Measurements from ENCODE around the gene CSDE1.

DNA sequence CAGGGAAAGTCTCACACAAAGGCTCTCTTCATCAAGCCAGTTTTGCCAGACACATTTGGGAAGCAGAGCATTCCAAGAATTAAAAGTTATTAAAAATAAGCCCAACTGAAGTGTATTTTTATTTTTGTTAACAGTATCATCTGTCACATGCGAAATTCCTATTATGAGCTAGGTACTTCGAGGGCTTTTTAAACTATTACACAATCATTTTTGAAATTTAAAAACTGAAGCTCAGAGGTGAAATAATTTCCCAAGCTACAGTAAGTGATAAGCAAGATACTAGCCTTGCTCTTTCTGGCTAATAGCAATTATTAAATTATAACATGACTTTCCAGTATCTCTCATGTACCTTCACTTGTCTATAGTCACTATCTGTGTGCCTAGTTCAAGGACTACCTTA lies 29.2 kb downstream of the CSDE1 start:
- TF ChIP-seq, protein P1, sequence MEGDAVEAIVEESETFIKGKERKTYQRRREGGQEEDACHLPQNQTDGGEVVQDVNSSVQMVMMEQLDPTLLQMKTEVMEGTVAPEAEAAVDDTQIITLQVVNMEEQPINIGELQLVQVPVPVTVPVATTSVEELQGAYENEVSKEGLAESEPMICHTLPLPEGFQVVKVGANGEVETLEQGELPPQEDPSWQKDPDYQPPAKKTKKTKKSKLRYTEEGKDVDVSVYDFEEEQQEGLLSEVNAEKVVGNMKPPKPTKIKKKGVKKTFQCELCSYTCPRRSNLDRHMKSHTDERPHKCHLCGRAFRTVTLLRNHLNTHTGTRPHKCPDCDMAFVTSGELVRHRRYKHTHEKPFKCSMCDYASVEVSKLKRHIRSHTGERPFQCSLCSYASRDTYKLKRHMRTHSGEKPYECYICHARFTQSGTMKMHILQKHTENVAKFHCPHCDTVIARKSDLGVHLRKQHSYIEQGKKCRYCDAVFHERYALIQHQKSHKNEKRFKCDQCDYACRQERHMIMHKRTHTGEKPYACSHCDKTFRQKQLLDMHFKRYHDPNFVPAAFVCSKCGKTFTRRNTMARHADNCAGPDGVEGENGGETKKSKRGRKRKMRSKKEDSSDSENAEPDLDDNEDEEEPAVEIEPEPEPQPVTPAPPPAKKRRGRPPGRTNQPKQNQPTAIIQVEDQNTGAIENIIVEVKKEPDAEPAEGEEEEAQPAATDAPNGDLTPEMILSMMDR (IDR thresholded peaks at IDR 0.05), result no peak
- no peak for TF ChIP-seq POLR2A (IDR thresholded peaks at IDR 0.05)

Data from thyroid gland (tissue), 4 donors.